Gastroesophageal sphincter (tissue), 4 donors: ENCODE results near the gene CARD11. TPM values are rescaled to one million over a fixed set of nuclear protein-coding genes. Genes with fewer than 3 reads are reported as not detected.

ENCODE experiments used
- ATAC-seq: fragments of 150-250 bp; one replicate; pipeline ENCODE4 v1.9.1; 2016; ENCODE audit warnings: mild to moderate bottlenecking, moderate library complexity
- H3K27ac ChIP-seq, 4 donors: fragments of 200-600 bp; sonication (generic) in 3 of 4; 1 replicate in 3 of 4; 2 replicates in 1 of 4; pipeline ENCODE4 v1.5.1; 2016 to 2019
- H3K27me3 ChIP-seq: fragments of 200-600 bp; sonication (generic); one replicate; pipeline ENCODE4 v1.5.1; 2019
- H3K36me3 ChIP-seq, 2 donors: fragments of 200-600 bp; sonication (generic); one replicate each; pipeline ENCODE4 v1.5.1; 2019; ENCODE audit warnings: control low read depth in 1 of 2
- H3K4me1 ChIP-seq, 3 donors: fragments of 200-600 bp; sonication (generic); 1 replicate in 2 of 3; 2 replicates in 1 of 3; pipeline ENCODE4 v1.5.1; 2016 to 2019; ENCODE audit warnings: control low read depth in 2 of 3
- H3K4me3 ChIP-seq, 2 donors: fragments of 200-600 bp; sonication (generic); one replicate each; pipeline ENCODE4 v1.5.1; 2019; ENCODE audit warnings: mild to moderate bottlenecking in 1 of 2, moderate library complexity in 1 of 2
- H3K9me3 ChIP-seq, 3 donors: fragments of 200-600 bp; sonication (generic); one replicate each; pipeline ENCODE4 v1.5.1; 2017 to 2019; ENCODE audit warnings: control low read depth in 2 of 3
- EP300 ChIP-seq: sonication (generic); formaldehyde crosslinking; IDR thresholded peaks from one replicate; pipeline ENCODE4 v1.6.1; 2017; ENCODE audit warnings: antibody characterized with exemption, mild to moderate bottlenecking
- POLR2A ChIP-seq, 2 donors: fragments of 450-650 bp; IDR thresholded peaks; one replicate each; pipeline ENCODE4 v1.6.1; 2017; ENCODE audit warnings: antibody characterized with exemption in 2 of 2, mild to moderate bottlenecking in 2 of 2, moderate library complexity in 1 of 2
- POLR2AphosphoS5 ChIP-seq: sonication (generic); formaldehyde crosslinking; IDR thresholded peaks from one replicate; pipeline ENCODE4 v1.6.1; 2017; ENCODE audit warnings: antibody characterized with exemption
- WGBS, 2 donors: methylation state at CpG; one replicate each; pipeline ENCODE4 v1.1.5; 2018; ENCODE audit warnings: low coverage in 1 of 2; 5-methylcytosine and 5-hydroxymethylcytosine counted together
- total RNA-seq, 4 donors: library from RNA; depleted of rRNA; stranded (reverse); fragments of >200 nt; gene quantifications; one replicate each; pipeline ENCODE4 v1.1.0, GENCODE V29; 2016
- TF ChIP-seq, protein P1 (sequence below), 4 experiments: fragments of 200-600 bp in 2 of 4; fragments of 450-650 bp in 2 of 4; sonication (generic) in 1 of 4; IDR thresholded peaks; one replicate each; pipeline ENCODE4 v1.5.1; 2017 to 2019; ENCODE audit warnings: antibody characterized with exemption in 4 of 4, mild to moderate bottlenecking in 2 of 4, moderate library complexity in 2 of 4

The CARD11 gene
- total RNA-seq, 4 donors from 2014 or later = 0.27 to 0.67 (median 0.45) TPM

DNA sequence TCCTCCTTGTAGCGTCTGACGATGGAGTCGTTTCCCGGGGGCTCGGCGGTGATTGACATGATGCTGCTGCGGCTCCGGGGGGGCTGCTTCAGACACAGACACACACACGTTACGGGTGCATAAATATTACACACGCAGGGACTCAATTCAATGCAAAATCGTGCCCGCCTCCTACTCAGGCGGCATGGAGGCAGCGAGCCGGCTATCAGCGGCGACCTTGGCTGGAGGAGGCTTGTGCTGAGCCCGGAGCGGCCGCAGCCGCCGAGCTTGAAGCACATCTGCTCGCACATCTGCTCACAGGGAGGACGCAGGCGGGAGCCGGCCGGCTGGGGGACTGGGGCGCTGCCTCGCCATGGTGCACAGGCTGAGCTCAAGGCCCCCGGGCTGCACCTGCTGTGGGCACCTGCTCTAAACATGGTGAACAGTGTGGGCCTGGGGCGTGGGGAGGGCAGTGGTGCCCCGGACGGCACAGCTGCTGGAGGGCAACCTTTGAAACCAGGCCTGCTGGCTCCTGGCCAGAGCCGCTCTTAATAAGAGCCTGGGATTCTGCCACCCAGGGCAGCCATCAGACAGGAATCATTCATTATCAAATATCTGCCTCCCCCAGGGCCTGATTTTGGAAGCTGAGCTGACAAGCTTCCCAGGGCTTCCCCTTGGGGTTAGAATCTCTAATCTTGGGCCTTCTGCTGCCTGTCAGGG is 114.9 kb downstream of the CARD11 start:
- TF ChIP-seq, protein P1, sequence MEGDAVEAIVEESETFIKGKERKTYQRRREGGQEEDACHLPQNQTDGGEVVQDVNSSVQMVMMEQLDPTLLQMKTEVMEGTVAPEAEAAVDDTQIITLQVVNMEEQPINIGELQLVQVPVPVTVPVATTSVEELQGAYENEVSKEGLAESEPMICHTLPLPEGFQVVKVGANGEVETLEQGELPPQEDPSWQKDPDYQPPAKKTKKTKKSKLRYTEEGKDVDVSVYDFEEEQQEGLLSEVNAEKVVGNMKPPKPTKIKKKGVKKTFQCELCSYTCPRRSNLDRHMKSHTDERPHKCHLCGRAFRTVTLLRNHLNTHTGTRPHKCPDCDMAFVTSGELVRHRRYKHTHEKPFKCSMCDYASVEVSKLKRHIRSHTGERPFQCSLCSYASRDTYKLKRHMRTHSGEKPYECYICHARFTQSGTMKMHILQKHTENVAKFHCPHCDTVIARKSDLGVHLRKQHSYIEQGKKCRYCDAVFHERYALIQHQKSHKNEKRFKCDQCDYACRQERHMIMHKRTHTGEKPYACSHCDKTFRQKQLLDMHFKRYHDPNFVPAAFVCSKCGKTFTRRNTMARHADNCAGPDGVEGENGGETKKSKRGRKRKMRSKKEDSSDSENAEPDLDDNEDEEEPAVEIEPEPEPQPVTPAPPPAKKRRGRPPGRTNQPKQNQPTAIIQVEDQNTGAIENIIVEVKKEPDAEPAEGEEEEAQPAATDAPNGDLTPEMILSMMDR (IDR thresholded peaks at IDR 0.05) = no peak
- no peak for TF ChIP-seq POLR2AphosphoS5
- no peak for TF ChIP-seq EP300
- no peak for TF ChIP-seq POLR2A (IDR thresholded peaks at IDR 0.05)
- Histone ChIP-seq H3K27ac (no peak overlapping the region), H3K4me3 (no peak overlapping the region), H3K4me1 (no peaks in the 10 kb centered on the region), H3K36me3 (no peaks in the 10 kb centered on the region), H3K9me3 (no peaks in the 10 kb centered on the region), H3K27me3 (peaks cover 52% of the 10 kb centered on the region)
- ATAC-seq = no peak
- WGBS, 2 donors = 59% methylated on average over 7 of the region's 35 CpGs; no CpG with 5 or more reads in 1 of the 2 donors

DNA sequence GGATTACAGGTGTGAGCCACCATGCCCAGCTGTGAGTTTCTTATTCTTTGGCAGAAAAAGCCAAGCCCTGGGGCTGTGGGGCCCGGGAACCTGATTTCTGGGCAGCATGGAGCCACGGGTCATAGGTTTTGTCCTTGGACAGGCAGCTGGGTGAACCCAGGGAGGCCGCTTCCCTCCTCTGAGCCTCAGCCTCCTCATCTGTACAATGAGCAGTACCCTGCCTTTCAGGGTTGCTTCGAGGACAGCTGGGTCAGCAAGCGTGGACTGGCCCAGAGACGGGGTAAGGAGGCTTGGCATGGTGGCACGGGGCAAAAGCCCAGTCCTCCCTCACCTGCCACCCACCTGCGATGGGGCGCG is 115.4 kb downstream of the CARD11 start:
- Histone ChIP-seq H3K4me3 (no peak overlapping the region), H3K4me1 (no peaks in the 10 kb centered on the region), H3K9me3 (no peaks in the 10 kb centered on the region), H3K27ac (no peak overlapping the region), H3K36me3 (no peaks in the 10 kb centered on the region), H3K27me3 (peaks cover 57% of the 10 kb centered on the region)
- WGBS, 2 donors = no CpG with 5 or more reads among the region's 10 CpGs
- TF ChIP-seq, protein P1 (IDR thresholded peaks at IDR 0.05) = no peak
- TF ChIP-seq POLR2AphosphoS5 (no peak), POLR2A (IDR thresholded peaks at IDR 0.05) (no peak), EP300 (no peak)
- no peak for ATAC-seq

DNA sequence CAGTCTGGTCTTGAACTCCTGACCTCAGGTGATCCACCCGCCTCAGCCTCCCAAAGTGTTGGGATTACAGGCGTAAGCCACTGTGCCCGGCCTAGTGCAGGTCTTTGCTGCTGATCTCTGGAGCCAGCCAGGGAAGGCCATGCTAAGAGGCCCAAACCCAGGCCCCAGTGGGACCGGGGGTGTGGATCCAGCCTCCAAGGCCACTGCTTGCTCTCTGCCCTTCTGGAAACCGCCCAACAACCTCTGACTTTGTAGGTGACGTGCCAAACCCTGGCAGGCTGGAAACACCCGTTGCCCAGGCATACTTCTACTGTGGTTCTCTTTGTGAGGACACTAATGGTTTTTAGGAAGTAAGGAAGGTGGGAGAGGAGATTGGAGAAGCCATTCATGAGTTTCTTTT is 116.1 kb downstream of the CARD11 start:
- Histone ChIP-seq H3K4me3 (no peak overlapping the region), H3K4me1 (no peaks in the 10 kb centered on the region), H3K27ac (no peak overlapping the region), H3K27me3 (peaks cover 64% of the 10 kb centered on the region), H3K9me3 (no peaks in the 10 kb centered on the region), H3K36me3 (no peaks in the 10 kb centered on the region)
- WGBS, 2 donors = 88% methylated on average over 2 of the region's 7 CpGs; no CpG with 5 or more reads in 1 of the 2 donors
- TF ChIP-seq POLR2AphosphoS5 = no peak
- no peak for TF ChIP-seq POLR2A (IDR thresholded peaks at IDR 0.05)
- TF ChIP-seq, protein P1 (IDR thresholded peaks at IDR 0.05) = no peak
- TF ChIP-seq EP300 = no peak
- no peak for ATAC-seq

DNA sequence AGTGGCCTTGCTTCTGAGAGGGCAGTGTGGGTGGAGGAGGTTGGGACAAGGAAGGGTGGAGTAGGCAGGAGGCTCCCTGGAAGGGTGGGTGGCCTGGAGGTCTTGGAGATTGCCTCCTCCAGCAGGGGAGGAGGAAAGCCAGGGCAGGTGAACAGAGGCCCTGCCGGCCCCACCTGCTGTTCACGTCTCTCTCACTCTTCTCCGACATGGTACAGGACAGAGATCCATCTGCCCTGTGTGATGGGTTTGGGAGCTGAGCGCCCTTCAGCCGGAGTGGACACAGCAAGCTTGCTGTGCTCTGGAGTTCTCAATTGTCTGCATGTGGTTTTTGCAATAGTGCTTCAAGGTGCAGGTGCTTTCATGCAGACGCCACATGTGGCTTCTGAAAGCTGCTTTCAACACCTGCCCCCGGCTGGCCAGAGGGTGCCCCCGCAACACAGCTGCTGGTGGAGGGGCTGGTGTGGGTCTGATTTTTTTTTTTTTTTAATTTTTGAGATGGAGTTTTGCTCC is 116.7 kb downstream of the CARD11 start:
- Histone ChIP-seq H3K4me1 (no peaks in the 10 kb centered on the region), H3K4me3 (no peak overlapping the region), H3K36me3 (no peaks in the 10 kb centered on the region), H3K27ac (no peak overlapping the region), H3K27me3 (peaks cover 70% of the 10 kb centered on the region), H3K9me3 (no peaks in the 10 kb centered on the region)
- WGBS, 2 donors = 84% methylated on average over 3 of the region's 8 CpGs; no CpG with 5 or more reads in 1 of the 2 donors
- TF ChIP-seq POLR2A (IDR thresholded peaks at IDR 0.05) (no peak), EP300 (no peak), POLR2AphosphoS5 (no peak)
- TF ChIP-seq, protein P1 (IDR thresholded peaks at IDR 0.05) = no peak
- ATAC-seq = no peak
